Measurements from ENCODE around the gene ALG12.

GRCh38 chr22:49942565-49943404 is 24.5 kb upstream of the ALG12 start:
- TF ChIP-seq EZH2phosphoT487 (IDR thresholded peaks at IDR 0.05; ENCODE audit: low read depth) = no peak
- TF ChIP-seq CTCF (IDR thresholded peaks at IDR 0.05; ENCODE audit: low read depth, low read length) = no peak
